ENCODE results near the gene FAR2. TPM values are rescaled to one million over a fixed set of nuclear protein-coding genes. Genes with fewer than 3 reads are reported as not detected.

FAR2 gene
- total RNA-seq: 3.4 TPM
- long read RNA-seq, partial matches to known transcripts: 0 of 6 reads
- long read RNA-seq, other reads (novel, unspliced or antisense): 5 of 6 reads

DNA sequence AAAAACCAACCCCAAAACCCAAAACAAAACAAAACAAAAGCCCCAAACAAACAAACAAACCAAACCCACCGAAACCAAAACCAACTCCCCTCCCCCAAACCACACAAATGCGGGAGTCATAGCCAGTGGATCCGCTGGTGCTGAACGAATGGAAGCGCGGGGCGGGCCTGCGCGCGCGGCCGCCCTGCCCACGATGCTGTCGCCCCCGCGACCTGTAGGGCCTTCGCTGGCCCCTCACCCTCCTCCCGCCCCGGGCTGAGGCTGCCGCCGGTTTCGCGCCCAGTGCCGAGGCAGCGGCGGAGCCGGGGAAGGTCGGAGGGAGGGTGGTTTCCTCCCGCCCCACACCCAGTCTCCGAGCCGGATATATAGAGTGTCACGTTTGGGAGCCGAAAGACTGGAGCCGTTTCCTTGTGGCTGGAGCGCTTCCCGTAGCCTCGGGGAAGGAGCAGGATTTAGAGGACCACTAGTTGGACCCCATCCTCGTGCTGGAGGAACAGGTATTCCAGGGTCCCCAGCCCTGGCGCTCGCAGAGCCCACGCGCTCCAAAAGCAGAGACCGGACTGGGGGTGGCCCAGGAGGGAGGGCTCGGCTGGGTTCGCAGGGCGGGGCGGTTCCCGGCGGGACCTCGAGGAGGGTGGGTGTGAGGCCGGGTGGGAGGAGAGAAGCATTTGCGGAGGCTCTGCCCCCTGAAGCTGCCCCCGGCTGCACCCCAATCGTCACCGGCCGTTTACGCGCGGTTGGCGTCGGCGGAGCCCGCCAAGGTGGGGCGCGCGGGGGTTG is at the start of gene FAR2:
Gene FAR2, plus strand, starts transcription at position 368 of the 780 bp plus-strand sequence. CDS start 121,172 bp downstream, outside the sequence.
- Histone ChIP-seq H3K36me3 (no peaks in the 10 kb centered on the region), H3K27me3 (ENCODE audit: low read depth) (peaks cover 12% of the 10 kb centered on the region), H3K4me1 (peaks cover 46% of the 10 kb centered on the region), H3K4me3 (peak within 1 kb of the TSS; percentile 85), H3K9me3 (replicated peaks) (peaks cover 12% of the 10 kb centered on the region), H3K27ac (replicated peaks) (peak within 1 kb of the TSS; percentile 88)
- TF ChIP-seq, protein P1, sequence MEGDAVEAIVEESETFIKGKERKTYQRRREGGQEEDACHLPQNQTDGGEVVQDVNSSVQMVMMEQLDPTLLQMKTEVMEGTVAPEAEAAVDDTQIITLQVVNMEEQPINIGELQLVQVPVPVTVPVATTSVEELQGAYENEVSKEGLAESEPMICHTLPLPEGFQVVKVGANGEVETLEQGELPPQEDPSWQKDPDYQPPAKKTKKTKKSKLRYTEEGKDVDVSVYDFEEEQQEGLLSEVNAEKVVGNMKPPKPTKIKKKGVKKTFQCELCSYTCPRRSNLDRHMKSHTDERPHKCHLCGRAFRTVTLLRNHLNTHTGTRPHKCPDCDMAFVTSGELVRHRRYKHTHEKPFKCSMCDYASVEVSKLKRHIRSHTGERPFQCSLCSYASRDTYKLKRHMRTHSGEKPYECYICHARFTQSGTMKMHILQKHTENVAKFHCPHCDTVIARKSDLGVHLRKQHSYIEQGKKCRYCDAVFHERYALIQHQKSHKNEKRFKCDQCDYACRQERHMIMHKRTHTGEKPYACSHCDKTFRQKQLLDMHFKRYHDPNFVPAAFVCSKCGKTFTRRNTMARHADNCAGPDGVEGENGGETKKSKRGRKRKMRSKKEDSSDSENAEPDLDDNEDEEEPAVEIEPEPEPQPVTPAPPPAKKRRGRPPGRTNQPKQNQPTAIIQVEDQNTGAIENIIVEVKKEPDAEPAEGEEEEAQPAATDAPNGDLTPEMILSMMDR (IDR thresholded peaks at IDR 0.05; ENCODE audit: borderline replicate concordance): no peak
- DNase-seq: peak; percentile 51
- intact Hi-C loops (cut with micrococcal nuclease): no loop called here

DNA sequence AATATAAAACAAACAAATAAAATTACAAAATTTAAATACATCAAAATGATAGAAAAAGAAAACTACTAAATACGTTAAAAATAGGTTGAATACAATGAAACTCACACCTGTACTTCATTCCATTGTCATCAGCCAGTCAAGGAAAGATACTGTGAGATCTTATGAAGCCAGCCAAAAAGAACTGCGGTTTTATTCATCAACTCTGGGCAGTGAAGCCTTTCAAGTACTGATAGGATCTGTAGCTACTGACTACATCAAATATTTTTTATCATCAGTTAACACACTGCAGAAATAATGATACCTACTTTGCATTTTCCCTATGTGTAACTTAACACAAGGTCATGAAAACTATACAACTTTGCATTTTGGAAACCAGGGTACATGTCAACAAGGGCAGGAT is 46.3 kb upstream of the FAR2 start:
- Histone ChIP-seq H3K4me1 (no peaks in the 10 kb centered on the region), H3K9me3 (replicated peaks) (peaks cover 20% of the 10 kb centered on the region), H3K36me3 (no peaks in the 10 kb centered on the region), H3K27me3 (ENCODE audit: low read depth) (no peaks in the 10 kb centered on the region), H3K4me3 (no peak overlapping the region), H3K27ac (replicated peaks) (no peak overlapping the region)
- no peak for DNase-seq
- intact Hi-C loops (cut with micrococcal nuclease): no loop called here
- TF ChIP-seq, protein P1 (IDR thresholded peaks at IDR 0.05; ENCODE audit: borderline replicate concordance): no peak

DNA sequence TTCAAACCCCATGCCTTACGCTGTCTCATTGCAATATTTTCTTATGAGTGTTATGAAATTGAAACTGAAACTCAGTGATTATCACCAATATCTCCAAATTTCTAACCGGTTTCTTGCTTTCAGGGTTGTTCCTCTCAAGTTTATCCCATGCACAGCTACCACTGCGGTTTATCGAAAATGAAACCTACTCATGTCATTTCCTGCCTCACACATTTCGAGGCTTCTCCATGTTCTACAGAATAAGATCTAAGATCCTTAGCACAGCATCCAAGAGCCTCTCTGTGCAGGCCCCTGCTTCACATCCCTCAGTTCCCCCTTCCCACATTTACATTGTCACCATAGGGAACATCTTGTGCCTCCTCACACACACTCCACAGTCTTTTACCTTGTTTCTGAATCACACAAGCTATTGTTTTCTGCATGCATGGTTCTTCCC is 45.5 kb upstream of the FAR2 start:
- no peak overlapping the region for H3K27ac ChIP-seq (replicated peaks)
- no peaks in the 10 kb centered on the region for H3K27me3 ChIP-seq (ENCODE audit: low read depth)
- H3K36me3 ChIP-seq: no peaks in the 10 kb centered on the region
- intact Hi-C loops (cut with micrococcal nuclease): no loop called here
- TF ChIP-seq, protein P1 (IDR thresholded peaks at IDR 0.05; ENCODE audit: borderline replicate concordance): no peak
- DNase-seq: no peak
- H3K4me1 ChIP-seq: no peaks in the 10 kb centered on the region
- H3K4me3 ChIP-seq: no peak overlapping the region
- peaks cover 17% of the 10 kb centered on the region for H3K9me3 ChIP-seq (replicated peaks)

DNA sequence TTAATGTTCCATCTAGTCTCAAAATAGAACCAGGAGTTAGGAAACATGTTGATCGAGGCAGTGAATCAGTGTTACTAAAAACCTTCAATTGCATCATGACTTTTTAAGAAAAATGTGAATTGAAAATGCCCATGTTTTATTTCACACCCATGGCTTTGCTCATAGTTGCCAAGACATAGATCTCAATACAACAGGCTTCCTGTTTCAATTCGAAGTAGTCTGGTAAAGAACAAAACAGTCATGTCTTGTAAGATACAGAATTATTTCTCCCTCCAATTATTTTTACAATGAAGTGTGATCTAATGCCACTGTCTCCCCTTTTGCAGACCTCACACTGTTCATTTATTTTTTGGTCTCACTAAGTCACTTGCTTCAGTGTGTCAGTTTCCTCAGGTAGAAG is 44.6 kb upstream of the FAR2 start:
- Histone ChIP-seq H3K9me3 (replicated peaks) (peaks cover 17% of the 10 kb centered on the region), H3K36me3 (no peaks in the 10 kb centered on the region), H3K27ac (replicated peaks) (no peak overlapping the region), H3K27me3 (ENCODE audit: low read depth) (no peaks in the 10 kb centered on the region), H3K4me1 (no peaks in the 10 kb centered on the region), H3K4me3 (no peak overlapping the region)
- intact Hi-C loops (cut with micrococcal nuclease): no loop called here
- DNase-seq: no peak
- TF ChIP-seq, protein P1 (IDR thresholded peaks at IDR 0.05; ENCODE audit: borderline replicate concordance): no peak

DNA sequence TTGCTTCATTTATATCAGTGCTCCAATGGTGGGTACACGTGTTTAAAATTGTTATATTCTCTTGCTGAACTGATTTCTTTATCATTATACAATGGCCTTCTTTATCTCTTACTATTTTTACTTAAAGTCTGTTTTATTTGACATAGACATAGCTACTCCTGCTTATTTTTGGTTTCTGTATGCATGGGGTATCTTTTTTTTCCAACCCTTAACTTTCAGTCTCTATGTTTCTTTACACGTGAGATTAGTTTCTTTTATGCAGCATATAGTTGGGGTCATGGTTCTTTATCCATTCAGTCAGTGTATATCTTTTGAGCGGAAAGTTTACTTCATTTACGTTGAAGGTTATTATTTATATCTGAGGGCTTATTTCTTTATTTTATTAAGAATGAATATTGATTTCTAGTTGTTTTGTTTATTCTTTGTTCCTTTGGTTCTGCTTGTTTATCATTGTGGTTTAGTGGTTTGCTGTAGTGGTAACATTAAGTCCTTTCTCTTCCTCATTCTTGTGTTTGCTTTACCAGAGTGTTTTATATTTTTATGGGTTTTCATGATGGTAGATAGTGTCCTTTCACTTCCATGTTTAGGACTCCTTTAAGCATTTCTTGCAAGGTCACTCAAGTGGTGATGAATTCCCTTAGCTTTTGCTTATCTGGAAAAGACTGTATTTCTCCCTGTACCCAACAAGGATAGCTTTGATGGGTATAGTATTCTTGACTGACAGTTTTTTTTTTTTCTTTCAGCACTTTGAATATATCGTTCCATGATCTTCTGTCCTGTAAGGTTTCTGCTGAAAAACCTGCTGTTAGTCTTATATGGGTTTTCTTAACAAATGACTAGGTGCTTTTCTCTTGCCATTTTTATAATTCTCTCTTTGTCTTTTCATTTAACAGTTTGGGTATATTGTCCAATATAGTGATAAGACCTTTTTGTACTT is 38.3 kb upstream of the FAR2 start:
- Histone ChIP-seq H3K9me3 (replicated peaks) (peaks cover 45% of the 10 kb centered on the region), H3K4me3 (no peak overlapping the region), H3K4me1 (no peaks in the 10 kb centered on the region), H3K36me3 (no peaks in the 10 kb centered on the region), H3K27me3 (ENCODE audit: low read depth) (no peaks in the 10 kb centered on the region), H3K27ac (replicated peaks) (no peak overlapping the region)
- intact Hi-C loops (cut with micrococcal nuclease): no loop called here
- DNase-seq: no peak
- TF ChIP-seq, protein P1 (IDR thresholded peaks at IDR 0.05; ENCODE audit: borderline replicate concordance): no peak

Data from left ventricle myocardium inferior (tissue), 1 donor.